IMR-90 (cell line): ENCODE measurements around the gene SART1. TPM values are rescaled to one million over a fixed set of nuclear protein-coding genes. Genes with fewer than 3 reads are reported as not detected.
A peak's percentile ranks its signal among the peaks of the same experiment; 100 is the strongest.

ENCODE experiments used
- ATAC-seq: fragments of 200-7000 bp; cut with Tn5 transposase; 2 replicates; pipeline ENCODE4 v1.9.1; 2020; ENCODE audit warnings: low read depth, mild to moderate bottlenecking, moderate library complexity
- BruUV-seq: library from RNA; stranded (reverse); fragments of 400-500 nt; replicated peaks from 2 replicates; lab custom pipeline; 2021; lab: Mats Ljungman, UMichigan
- CTCF ChIA-PET: fragments of 300-600 bp; formaldehyde crosslinking; extraction: SDS; loops from one replicate; lab custom pipeline; 2021; ENCODE audit warnings: antibody characterized with exemption; lab: Yijun Ruan, JAX
- POLR2A ChIA-PET: fragments of 300-600 bp; sonication (Branson Sonifier 250); formaldehyde crosslinking; loops from one replicate; lab custom pipeline; 2022; ENCODE audit warnings: antibody characterized with exemption; ENCODE audit not compliant: unreplicated experiment; lab: Charles Lee
- DNase-seq: peaks from one replicate; pipeline ENCODE4 v3.0.0; 2013
- H2AFZ ChIP-seq: replicated peaks from 2 replicates; pipeline ENCODE3; 2013; ENCODE audit warnings: low read length, mild to moderate bottlenecking; ENCODE audit not compliant: poor library complexity
- H2AK5ac ChIP-seq: 2 replicates; pipeline ENCODE4 v1.6.1; 2013; ENCODE audit warnings: low read depth, low read length, inconsistent platforms
- H2AK9ac ChIP-seq: replicated peaks from 2 replicates; pipeline ENCODE3; 2013; ENCODE audit warnings: mild to moderate bottlenecking, low read depth, low read length, moderate library complexity; ENCODE audit not compliant: poor library complexity
- H2BK120ac ChIP-seq: 2 replicates; pipeline ENCODE4 v1.6.1; 2013; ENCODE audit warnings: low read depth, low read length, inconsistent platforms
- H2BK15ac ChIP-seq: 3 replicates; pipeline ENCODE4 v1.6.1; 2013; ENCODE audit warnings: low read depth, low read length, inconsistent platforms
- H2BK20ac ChIP-seq: 2 replicates; pipeline ENCODE4 v1.6.1; 2013; ENCODE audit warnings: low read depth, mild to moderate bottlenecking, inconsistent platforms, low read length, moderate library complexity
- H2BK5ac ChIP-seq: 2 replicates; pipeline ENCODE4 v1.6.1; 2013; ENCODE audit warnings: mild to moderate bottlenecking, low read depth, low read length, inconsistent platforms; ENCODE audit not compliant: poor library complexity, severe bottlenecking
- H3K14ac ChIP-seq: replicated peaks from 2 replicates; pipeline ENCODE4 v1.6.1; 2013; ENCODE audit warnings: low read depth, low read length, inconsistent platforms
- H3K18ac ChIP-seq: 2 replicates; pipeline ENCODE4 v1.6.1; 2013; ENCODE audit warnings: low read depth, low read length, control low read depth
- H3K23ac ChIP-seq: 2 replicates; pipeline ENCODE4 v1.6.1; 2013; ENCODE audit warnings: low read depth, low read length, inconsistent platforms
- H3K27ac ChIP-seq: 2 replicates; pipeline ENCODE4 v1.5.1; 2013; ENCODE audit warnings: mild to moderate bottlenecking, control low read depth, low read length; ENCODE audit not compliant: insufficient read depth
- H3K27me3 ChIP-seq: 2 replicates; pipeline ENCODE4 v1.6.1; 2013; ENCODE audit warnings: low read length; ENCODE audit not compliant: control insufficient read depth, insufficient read depth
- H3K36me3 ChIP-seq: 2 replicates; pipeline ENCODE4 v1.6.1; 2013; ENCODE audit warnings: low read length, mixed read lengths; ENCODE audit not compliant: control insufficient read depth, insufficient read depth
- H3K4ac ChIP-seq: 2 replicates; pipeline ENCODE4 v1.6.1; 2013; ENCODE audit warnings: low read depth, low read length, inconsistent platforms
- H3K4me1 ChIP-seq: 2 replicates; pipeline ENCODE4 v1.6.1; 2013; ENCODE audit warnings: low read length, mixed read lengths; ENCODE audit not compliant: control insufficient read depth, insufficient read depth
- H3K4me2 ChIP-seq: 2 replicates; pipeline ENCODE4 v1.6.1; 2013; ENCODE audit warnings: low read depth, mild to moderate bottlenecking, control low read depth, low read length, moderate library complexity
- H3K4me3 ChIP-seq: 2 replicates; pipeline ENCODE4 v1.5.1; 2013; ENCODE audit warnings: low read depth, mild to moderate bottlenecking, control low read depth, low read length, moderate library complexity; ENCODE audit not compliant: insufficient read depth
- H3K56ac ChIP-seq: 2 replicates; pipeline ENCODE4 v1.6.1; 2013; ENCODE audit warnings: low read length, inconsistent platforms; ENCODE audit not compliant: insufficient read depth; ENCODE audit errors: extremely low read depth
- H3K79me1 ChIP-seq, 2 experiments: 2 replicates each; pipeline ENCODE4 v1.6.1; 2013; ENCODE audit warnings: low read length in 2 of 2, inconsistent platforms in 1 of 2, low read depth in 1 of 2
- H3K9ac ChIP-seq: 2 replicates; pipeline ENCODE4 v1.6.1; 2013; ENCODE audit warnings: low read depth, low read length, control low read depth
- H3K9me1 ChIP-seq: 2 replicates; pipeline ENCODE4 v1.6.1; 2013; ENCODE audit warnings: low read length, inconsistent platforms; ENCODE audit not compliant: insufficient read depth
- H3K9me3 ChIP-seq: 2 replicates; pipeline ENCODE4 v1.6.1; 2013; ENCODE audit warnings: low read length; ENCODE audit not compliant: control insufficient read depth, insufficient read depth
- H4K20me1 ChIP-seq: 2 replicates; pipeline ENCODE4 v1.6.1; 2013; ENCODE audit warnings: low read length, inconsistent platforms; ENCODE audit not compliant: insufficient read depth
- H4K5ac ChIP-seq: 2 replicates; pipeline ENCODE4 v1.6.1; 2013; ENCODE audit warnings: mild to moderate bottlenecking, low read depth, low read length, control low read depth
- H4K8ac ChIP-seq, 2 experiments: 2 replicates each; pipeline ENCODE4 v1.6.1; 2013; ENCODE audit warnings: low read depth in 2 of 2, low read length in 2 of 2, control low read depth in 1 of 2, inconsistent platforms in 1 of 2
- H4K91ac ChIP-seq: 2 replicates; pipeline ENCODE4 v1.6.1; 2013; ENCODE audit warnings: low read depth, low read length, inconsistent platforms; ENCODE audit not compliant: insufficient read depth
- BHLHE40 ChIP-seq: fragments of 150-350 bp; IDR thresholded peaks from 2 replicates; pipeline ENCODE4 v1.6.1; 2016; ENCODE audit warnings: mild to moderate bottlenecking, low read depth, low read length
- CHD1 ChIP-seq: IDR thresholded peaks from 2 replicates; pipeline ENCODE4 v1.6.1; 2012; ENCODE audit warnings: low read depth, low read length, improper control_type of control experiment
- CTCF ChIP-seq: conservative IDR thresholded peaks from 2 replicates; pipeline ENCODE4 v1.5.1; 2012; ENCODE audit warnings: mild to moderate bottlenecking, low read depth, low read length, improper control_type of control experiment
- ELK1 ChIP-seq: fragments of 150-350 bp; IDR thresholded peaks from 2 replicates; pipeline ENCODE4 v1.6.1; 2016; ENCODE audit warnings: low read depth, mild to moderate bottlenecking, low read length, moderate library complexity, borderline replicate concordance
- FOS ChIP-seq: fragments of 150-350 bp; IDR thresholded peaks from 2 replicates; pipeline ENCODE4 v1.6.1; 2016; ENCODE audit warnings: low read depth, low read length
- MAFK ChIP-seq: IDR thresholded peaks from 2 replicates; pipeline ENCODE4 v1.6.1; 2012; ENCODE audit warnings: low read depth, low read length, improper control_type of control experiment
- MAZ ChIP-seq: IDR thresholded peaks from 2 replicates; pipeline ENCODE4 v1.6.1; 2012; ENCODE audit warnings: low read depth, mild to moderate bottlenecking, low read length, improper control_type of control experiment, moderate library complexity, borderline replicate concordance
- MXI1 ChIP-seq: IDR thresholded peaks from 2 replicates; pipeline ENCODE4 v1.6.1; 2012; ENCODE audit warnings: low read depth, mild to moderate bottlenecking, low read length, moderate library complexity, borderline replicate concordance
- NFE2L2 ChIP-seq: fragments of 150-350 bp; IDR thresholded peaks from 2 replicates; pipeline ENCODE4 v1.6.1; 2016; ENCODE audit warnings: low read depth, mild to moderate bottlenecking, low read length
- POLR2A ChIP-seq: IDR thresholded peaks from 2 replicates; pipeline ENCODE4 v1.6.1; 2012; ENCODE audit warnings: mild to moderate bottlenecking, low read depth, low read length
- RAD21 ChIP-seq: IDR thresholded peaks from 2 replicates; pipeline ENCODE4 v1.6.1; 2012; ENCODE audit warnings: low read length, improper control_type of control experiment
- RCOR1 ChIP-seq: IDR thresholded peaks from 2 replicates; pipeline ENCODE4 v1.6.1; 2012; ENCODE audit warnings: mild to moderate bottlenecking, low read length, improper control_type of control experiment; ENCODE audit not compliant: insufficient replicate concordance
- SMC3 ChIP-seq: fragments of 150-350 bp; IDR thresholded peaks from 2 replicates; pipeline ENCODE4 v1.6.1; 2016; ENCODE audit warnings: low read depth, mild to moderate bottlenecking, antibody characterized with exemption, low read length, moderate library complexity
- USF2 ChIP-seq: fragments of 150-350 bp; IDR thresholded peaks from 2 replicates; pipeline ENCODE4 v1.6.1; 2017; ENCODE audit warnings: mild to moderate bottlenecking, antibody characterized with exemption, low read length, low read depth
- WGBS, 2 experiments: methylation state at CpG; one replicate each; pipeline versions ENCODE4 v1.1.5 to v1.1.7; 2013; ENCODE audit warnings: missing lambda C conversion rate in 2 of 2; ENCODE audit not compliant: insufficient read length in 1 of 2; ENCODE audit errors: extremely low coverage in 2 of 2; 5-methylcytosine and 5-hydroxymethylcytosine counted together
- dilution Hi-C: fragments of 300-500 bp; cut with HindIII; formaldehyde crosslinking; loops from one replicate; pipeline ENCODE4 v1.14.3; 2018; ENCODE audit warnings: low sequenced_read_pairs; ENCODE audit not compliant: unreplicated experiment
- in situ Hi-C: fragments of 300-500 bp; cut with MboI; formaldehyde crosslinking; loops from 3 replicates; pipeline ENCODE4 v1.14.3; 2019; ENCODE audit warnings: low sequenced_read_pairs, inconsistent platforms, mixed read lengths
- intact Hi-C: fragments of 100-400 bp; cut with micrococcal nuclease; formaldehyde crosslinking; loops from 2 replicates; pipeline ENCODE4 v1.10.0; 2022
- polyA plus RNA-seq, 3 experiments: library from polyadenylated mRNA; depleted of rRNA; stranded (reverse); fragments of >200 nt; gene quantifications; 2 replicates each; pipeline ENCODE4 v1.2.3, GENCODE V29; 2012; ENCODE audit warnings: low replicate concordance in 1 of 3
- total RNA-seq: library from RNA; depleted of rRNA; stranded (reverse); fragments of >200 nt; gene quantifications from 2 replicates; pipeline ENCODE4 v1.2.3, GENCODE V29; 2012

The SART1 gene
- total and polyA plus RNA-seq, 2 of the 4 experiments (the other 2 are of a cell fraction): 25.5 to 43.5 TPM

- H3K4me3 ChIP-seq: no peak overlapping the region
- CTCF ChIA-PET: no interaction called here
- H3K4ac ChIP-seq: no peak overlapping the region; the same call in 1 of the 2 replicates
- H3K27me3 ChIP-seq: no peaks in the 10 kb centered on the region
- no peak overlapping the region for H2AK5ac ChIP-seq
- H3K18ac ChIP-seq: no peak overlapping the region
- no peak for DNase-seq
- H2BK15ac ChIP-seq: no peak overlapping the region; the same call in 2 of the 3 replicates
- H2BK5ac ChIP-seq: no peak overlapping the region
- H3K56ac ChIP-seq: no peak overlapping the region
- POLR2A ChIA-PET: interaction anchor here (0.6 kb wide), 1 partner anchor 8 kb away, joined by 3 read pairs; no protein-coding TSS in a partner anchor
- peaks cover 11% of the 10 kb centered on the region for H3K36me3 ChIP-seq
- no peaks in the 10 kb centered on the region for H4K20me1 ChIP-seq
- WGBS, 2 experiments: 63% methylated on average over 4 of the region's 9 CpGs; no CpG with 5 or more reads in 1 of the 2 experiments
- H3K4me1 ChIP-seq: no peaks in the 10 kb centered on the region; the same call in 1 of the 2 replicates
- H3K27ac ChIP-seq: no peak overlapping the region
- H3K9me3 ChIP-seq: no peaks in the 10 kb centered on the region
- H3K9me1 ChIP-seq: no peaks in the 10 kb centered on the region; the same call in 1 of the 2 replicates
- H3K9ac ChIP-seq: no peak overlapping the region; the same call in 1 of the 2 replicates
- no peak overlapping the region for H2BK120ac ChIP-seq
- BruUV-seq: no TSS peak
- peak overlapping the region in 1 of 2 experiments; percentile 12; a peak in 2 of 4 replicates for H4K8ac ChIP-seq
- in situ Hi-C loops: no loop called here
- H3K4me2 ChIP-seq: peak overlapping the region; percentile 23; the same call in 1 of the 2 replicates
- peak; percentile 33 for ATAC-seq
- dilution Hi-C loops: no loop called here
- peak overlapping the region; percentile 63 for H2AK9ac ChIP-seq
- intact Hi-C loops: no loop called here
- H3K79me1 ChIP-seq: peaks cover 4 to 18% of the 10 kb centered on the region in 2 experiments; a peak in 3 of 4 replicates
- peak overlapping the region; percentile 48 for H2AFZ ChIP-seq
- peak overlapping the region; percentile 63; the same call in 1 of the 2 replicates for H3K23ac ChIP-seq
- H4K5ac ChIP-seq: peak overlapping the region; percentile 46
- no peak overlapping the region for H3K14ac ChIP-seq
- no peak overlapping the region for H2BK20ac ChIP-seq
- TF ChIP-seq CHD1 (no peak), ELK1 (no peak), MXI1 (no peak), SMC3 (no peak), USF2 (no peak), MAZ (no peak), FOS (no peak), POLR2A (no peak), RAD21 (no peak), NFE2L2 (no peak), CTCF (no peak), MAFK (no peak), RCOR1 (no peak), BHLHE40 (no peak)
- H4K91ac ChIP-seq: no peak overlapping the region
Observed at GRCh38 chr11:65927904-65928397, 33.6 kb upstream of the SART1 start.
